HAP-1 (cell line): ENCODE data around the gene BARX1.

ENCODE experiments used
- DNase-seq, 2 experiments: peaks; one replicate each; pipeline ENCODE4 v3.0.0-alpha.2; 2016 to 2020; ENCODE audit warnings: low spot score in 2 of 2
- H3K27me3 ChIP-seq: fragments of 250-450 bp; sonication (Bioruptor Pico); 2 replicates; pipeline ENCODE4 v1.5.1; 2020; ENCODE audit warnings: low read depth, mild to moderate bottlenecking, moderate library complexity
- H3K36me3 ChIP-seq: fragments of 250-450 bp; sonication (Bioruptor Pico); replicated peaks from 2 replicates; pipeline ENCODE4 v1.5.1; 2020; ENCODE audit warnings: mild to moderate bottlenecking
- H3K4me1 ChIP-seq: fragments of 250-450 bp; sonication (Bioruptor Pico); 2 replicates; pipeline ENCODE4 v1.5.1; 2020; ENCODE audit warnings: mild to moderate bottlenecking
- H3K4me3 ChIP-seq: fragments of 250-450 bp; sonication (Bioruptor Pico); 2 replicates; pipeline ENCODE4 v1.5.1; 2020; ENCODE audit warnings: mild to moderate bottlenecking, moderate library complexity
- H3K9me3 ChIP-seq: fragments of 250-450 bp; sonication (Bioruptor Pico); 2 replicates; pipeline ENCODE4 v1.5.1; 2020; ENCODE audit warnings: mild to moderate bottlenecking, moderate library complexity
- in situ Hi-C: fragments of 300-500 bp; cut with MboI; formaldehyde crosslinking; loops from 3 replicates; pipeline ENCODE4 v1.14.3; 2020; ENCODE audit warnings: low sequenced_read_pairs, inconsistent platforms, mixed read lengths

BARX1 gene

DNA sequence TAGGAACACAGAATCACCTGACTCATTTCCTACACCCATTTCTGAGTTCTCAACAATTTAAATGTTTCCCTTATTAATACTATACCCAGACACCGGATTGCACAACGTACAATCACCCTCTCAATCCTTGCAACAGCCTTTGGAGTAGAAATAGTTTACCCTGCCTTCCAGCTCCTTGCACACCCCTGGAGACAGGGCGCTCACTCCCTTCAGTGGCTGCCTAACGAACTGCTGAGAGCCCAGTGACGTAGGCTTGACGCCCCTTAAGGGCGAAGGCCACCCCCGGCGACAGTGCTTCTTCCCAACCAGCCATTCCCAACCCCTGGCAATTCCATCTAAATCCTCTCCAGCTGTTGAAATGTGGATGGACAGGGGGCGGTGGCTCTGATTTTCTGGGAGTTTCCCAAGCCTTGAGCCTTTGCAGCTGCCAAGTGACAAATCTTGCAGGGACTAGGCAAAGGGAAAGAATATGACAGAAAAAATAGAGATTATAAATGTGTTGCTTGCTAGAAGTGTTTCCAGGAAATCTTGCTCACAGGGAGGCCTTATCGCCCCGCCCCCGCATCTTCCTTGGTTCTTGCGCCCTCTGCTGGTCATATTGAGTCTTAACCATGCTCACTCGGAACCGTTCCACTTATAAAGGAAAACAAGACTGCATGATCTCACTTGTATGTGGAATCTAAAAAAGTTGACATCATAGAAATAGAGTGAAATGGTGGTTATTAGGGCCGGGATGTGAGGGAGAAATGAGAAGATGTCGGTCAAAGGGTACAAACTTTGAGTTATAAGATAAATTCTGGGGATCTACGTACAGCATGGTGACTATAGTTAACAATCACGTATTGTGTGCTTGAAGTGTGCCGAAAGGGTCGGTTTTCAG lies 7.6 kb upstream of the BARX1 start:
- peak; percentile 71 to 88 for DNase-seq
- in situ Hi-C loops: loop anchor here (5.0 to 25.0 kb wide), 3 partner anchors 138 to 800 kb away; no protein-coding TSS in a partner anchor
- peaks cover 4% of the 10 kb centered on the region; the same call in 1 of the 2 replicates for H3K27me3 ChIP-seq

GRCh38 chr9:93962017-93962416 lies 6.9 kb upstream of the BARX1 start:
- in situ Hi-C loops: loop anchor here (5.0 to 25.0 kb wide), 3 partner anchors 137 to 800 kb away; no protein-coding TSS in a partner anchor
- DNase-seq: no peak
- Histone ChIP-seq H3K27me3 (peaks cover 4% of the 10 kb centered on the region; the same call in 1 of the 2 replicates), H3K36me3 (no peaks in the 10 kb centered on the region), H3K4me1 (no peaks in the 10 kb centered on the region; the same call in 1 of the 2 replicates), H3K9me3 (no peaks in the 10 kb centered on the region), H3K4me3 (no peak overlapping the region)

More for the DNA sequence above, 7.6 kb upstream of the BARX1 start:
- Histone ChIP-seq H3K36me3 (no peaks in the 10 kb centered on the region), H3K4me1 (no peaks in the 10 kb centered on the region; the same call in 1 of the 2 replicates), H3K9me3 (no peaks in the 10 kb centered on the region), H3K4me3 (no peak overlapping the region)

GRCh38 chr9:93960971-93961841 lies 6.1 kb upstream of the BARX1 start:
- H3K4me1 ChIP-seq: no peaks in the 10 kb centered on the region; the same call in 1 of the 2 replicates
- no peaks in the 10 kb centered on the region for H3K9me3 ChIP-seq
- in situ Hi-C loops: loop anchor here (5.0 to 25.0 kb wide), 3 partner anchors 136 to 799 kb away; no protein-coding TSS in a partner anchor
- H3K27me3 ChIP-seq: peaks cover 4% of the 10 kb centered on the region; the same call in 1 of the 2 replicates
- no peak for DNase-seq
- no peaks in the 10 kb centered on the region for H3K36me3 ChIP-seq
- H3K4me3 ChIP-seq: no peak overlapping the region

DNA sequence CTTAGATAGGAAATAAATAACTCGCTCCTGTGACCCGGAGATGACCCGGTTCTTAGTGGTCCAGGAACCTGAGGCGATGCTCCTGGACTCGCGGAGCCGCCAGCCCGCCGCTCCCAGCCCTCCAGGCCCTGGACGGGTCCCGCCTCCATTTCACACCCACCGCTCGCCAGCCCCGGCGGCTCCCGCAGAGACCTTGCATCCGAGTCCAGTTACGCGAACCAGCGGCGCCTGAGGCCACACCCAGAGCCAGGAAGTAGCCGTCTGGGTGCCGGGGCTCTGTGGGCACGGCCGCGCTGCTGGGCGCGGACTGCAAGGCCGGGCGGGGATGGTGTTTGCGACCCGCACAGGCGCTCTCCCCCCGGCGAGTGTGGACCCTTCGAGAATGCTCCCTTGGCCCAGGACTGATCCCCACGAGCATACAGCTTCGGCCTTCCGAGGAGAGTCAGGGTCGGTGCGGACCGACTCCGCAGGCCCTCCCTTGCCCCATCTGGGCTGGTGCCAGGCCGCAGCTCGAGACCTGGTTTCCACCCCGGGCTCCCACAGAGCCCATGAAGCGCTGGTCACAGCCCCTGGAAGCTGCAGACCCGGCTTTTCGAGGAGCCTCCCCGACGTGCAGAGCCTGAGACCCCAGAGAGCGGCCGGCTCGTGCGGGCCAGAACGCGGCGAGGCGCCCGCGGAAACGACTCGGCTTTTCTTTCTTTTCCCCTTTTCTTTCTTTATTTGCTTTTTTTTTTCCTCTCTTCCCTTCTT lies 5.2 kb upstream of the BARX1 start:
- H3K4me3 ChIP-seq: no peak overlapping the region
- no peaks in the 10 kb centered on the region; the same call in 1 of the 2 replicates for H3K4me1 ChIP-seq
- no peaks in the 10 kb centered on the region for H3K9me3 ChIP-seq
- H3K27me3 ChIP-seq: peaks cover 4% of the 10 kb centered on the region; the same call in 1 of the 2 replicates
- in situ Hi-C loops: loop anchor here (5.0 to 25.0 kb wide), 3 partner anchors 136 to 798 kb away; no protein-coding TSS in a partner anchor
- no peaks in the 10 kb centered on the region for H3K36me3 ChIP-seq
- DNase-seq: no peak

GRCh38 chr9:93959739-93960154 lies 4.6 kb upstream of the BARX1 start:
- Histone ChIP-seq H3K4me1 (no peaks in the 10 kb centered on the region; the same call in 1 of the 2 replicates), H3K36me3 (no peaks in the 10 kb centered on the region), H3K4me3 (no peak overlapping the region), H3K9me3 (no peaks in the 10 kb centered on the region), H3K27me3 (peaks cover 4% of the 10 kb centered on the region; the same call in 1 of the 2 replicates)
- in situ Hi-C loops: loop anchor here (5.0 to 25.0 kb wide), 3 partner anchors 135 to 797 kb away; no protein-coding TSS in a partner anchor
- no peak for DNase-seq

DNA sequence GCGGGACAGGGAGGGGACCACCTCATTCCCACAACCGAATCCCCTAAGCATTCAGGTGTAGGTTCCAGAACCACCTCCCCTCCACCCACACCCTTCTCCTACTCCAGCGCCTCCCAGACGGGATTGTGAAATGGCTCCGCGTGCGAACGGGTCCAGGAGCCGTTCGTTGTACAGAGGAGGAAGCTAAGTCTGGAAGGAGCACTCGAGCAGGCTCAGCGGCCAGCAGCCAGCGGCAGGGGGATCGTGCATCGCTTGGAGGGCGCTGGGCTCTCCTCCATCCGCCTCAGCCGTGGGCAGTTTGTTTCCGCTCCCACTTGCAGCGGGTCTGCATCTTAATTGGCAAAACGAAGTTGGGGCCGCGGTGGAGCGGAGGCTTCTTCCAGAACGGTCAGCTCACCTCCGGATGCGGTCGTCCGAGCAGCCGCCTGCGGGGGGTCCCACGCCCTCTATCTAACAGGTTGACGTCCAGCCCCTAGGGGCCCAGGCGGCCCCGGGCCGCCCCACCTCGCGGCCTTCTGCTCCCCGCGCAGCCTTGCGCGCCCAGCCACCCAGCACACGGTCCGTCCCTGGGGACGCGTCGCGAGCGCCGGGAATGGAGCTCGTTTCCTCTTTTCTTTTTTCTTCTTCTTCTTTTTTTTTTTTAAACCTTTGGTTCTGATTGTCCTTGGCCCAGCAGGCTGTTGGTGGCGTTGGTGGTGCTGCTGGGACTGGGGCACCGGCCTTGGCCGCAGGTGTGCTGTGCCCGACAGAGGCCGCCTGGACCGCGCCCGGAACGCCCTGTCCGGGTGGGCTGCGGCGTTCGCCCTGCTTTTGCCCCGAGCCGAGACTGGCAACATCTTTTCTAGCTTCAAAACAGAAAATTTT lies 3.9 kb upstream of the BARX1 start:
- no peaks in the 10 kb centered on the region; the same call in 1 of the 2 replicates for H3K4me1 ChIP-seq
- H3K4me3 ChIP-seq: 0 out of 2 replicates have a peak overlapping the region, but pooled peaks have one; percentile 5
- in situ Hi-C loops: loop anchor here (25.0 kb wide), 1 partner anchor 797 kb away; no protein-coding TSS in a partner anchor
- H3K27me3 ChIP-seq: peaks cover 4% of the 10 kb centered on the region; the same call in 1 of the 2 replicates
- no peaks in the 10 kb centered on the region for H3K9me3 ChIP-seq
- DNase-seq: peak in 1 of 2 experiments; percentile 34
- no peaks in the 10 kb centered on the region for H3K36me3 ChIP-seq

GRCh38 chr9:93958121-93958818 lies 3.1 kb upstream of the BARX1 start:
- in situ Hi-C loops: loop anchor here (25.0 kb wide), 1 partner anchor 796 kb away; no protein-coding TSS in a partner anchor
- Histone ChIP-seq H3K4me1 (no peaks in the 10 kb centered on the region; the same call in 1 of the 2 replicates), H3K36me3 (no peaks in the 10 kb centered on the region), H3K4me3 (0 out of 2 replicates have a peak overlapping the region, but pooled peaks have one; percentile 5), H3K27me3 (peaks cover 4% of the 10 kb centered on the region; the same call in 1 of the 2 replicates), H3K9me3 (no peaks in the 10 kb centered on the region)
- no peak for DNase-seq

GRCh38 chr9:93955981-93956784 lies 1.0 kb upstream of the BARX1 start:
- no peak overlapping the region for H3K4me3 ChIP-seq
- no peaks in the 10 kb centered on the region for H3K36me3 ChIP-seq
- DNase-seq: no peak
- no peaks in the 10 kb centered on the region; the same call in 1 of the 2 replicates for H3K4me1 ChIP-seq
- peaks cover 4% of the 10 kb centered on the region; the same call in 1 of the 2 replicates for H3K27me3 ChIP-seq
- no peaks in the 10 kb centered on the region for H3K9me3 ChIP-seq
- in situ Hi-C loops: loop anchor here (25.0 kb wide), 1 partner anchor 794 kb away; no protein-coding TSS in a partner anchor

DNA sequence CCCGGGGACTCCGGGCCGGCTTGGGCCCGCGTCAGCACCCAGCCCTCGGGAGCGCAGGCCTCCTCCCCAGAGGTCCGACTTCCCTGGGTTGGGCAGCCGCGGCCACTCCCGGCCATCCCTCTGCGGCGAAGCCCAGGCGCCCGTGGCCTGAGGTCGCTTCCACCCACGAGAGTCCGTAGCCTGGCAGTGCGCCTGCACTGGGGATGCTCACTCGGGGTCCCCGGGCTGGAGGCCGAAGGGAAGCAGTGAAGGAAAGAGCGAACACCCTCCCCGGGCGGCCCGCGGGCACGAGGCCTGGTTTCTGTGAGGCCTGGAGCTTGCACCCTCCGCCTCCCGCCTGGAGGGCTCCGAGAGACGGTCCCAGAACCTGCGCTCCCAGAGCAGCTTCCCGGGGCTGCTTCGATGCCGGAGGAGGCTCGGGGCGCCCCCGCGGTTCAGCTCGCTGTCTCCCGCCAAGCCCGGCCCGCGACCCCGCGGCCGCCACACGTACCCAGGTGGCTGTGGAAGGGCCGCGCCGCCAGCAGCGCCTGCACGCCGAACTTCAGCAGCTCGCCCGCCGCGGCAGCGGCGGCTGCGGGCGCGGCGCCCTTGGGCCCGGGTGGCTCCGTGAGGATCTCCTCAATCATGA lies 607 bp downstream of the BARX1 start:
- no peaks in the 10 kb centered on the region for H3K9me3 ChIP-seq
- H3K36me3 ChIP-seq: no peaks in the 10 kb centered on the region
- DNase-seq: no peak
- no peaks in the 10 kb centered on the region; the same call in 1 of the 2 replicates for H3K4me1 ChIP-seq
- H3K4me3 ChIP-seq: no peak overlapping the region
- in situ Hi-C loops: loop anchor here (25.0 kb wide), 1 partner anchor 792 kb away; no protein-coding TSS in a partner anchor
- peaks cover 4% of the 10 kb centered on the region; the same call in 1 of the 2 replicates for H3K27me3 ChIP-seq
